Stomach (tissue), 4 donors: ENCODE results near the gene ZBED4.

Source experiments
- CTCF ChIP-seq, 7 experiments: fragments of 450-650 bp in 4 of 7; fragments of 200-600 bp in 3 of 7; sonication (generic) in 3 of 7; IDR thresholded peaks; one replicate each; pipeline ENCODE4 v1.5.1; 2016 to 2019; ENCODE audit warnings: antibody characterized with exemption in 7 of 7, control low read depth in 2 of 7, mild to moderate bottlenecking in 1 of 7
- EP300 ChIP-seq: sonication (generic); formaldehyde crosslinking; IDR thresholded peaks from one replicate; pipeline ENCODE4 v1.6.1; 2017; ENCODE audit warnings: antibody characterized with exemption
- POLR2A ChIP-seq, 4 donors: fragments of 450-650 bp; IDR thresholded peaks; one replicate each; pipeline ENCODE4 v1.6.1; 2016; ENCODE audit warnings: antibody characterized with exemption in 4 of 4, control low read depth in 2 of 4, mild to moderate bottlenecking in 1 of 4, moderate library complexity in 1 of 4

GRCh38 chr22:49845241-49845640, 8.4 kb upstream of the ZBED4 start:
- TF ChIP-seq EP300 = no peak
- no peak for TF ChIP-seq POLR2A (IDR thresholded peaks at IDR 0.05)
- TF ChIP-seq CTCF (IDR thresholded peaks at IDR 0.05) = no peak
